RWPE2 (cell line): ENCODE data around the gene POMGNT2.

Experiments used
- ATAC-seq: fragments of 200-7000 bp; cut with Tn5 transposase; 3 replicates; pipeline ENCODE4 v1.9.1; 2021; ENCODE audit warnings: low read depth
- DNase-seq: peaks from one replicate; pipeline ENCODE4 v3.0.0-alpha.2; 2020; ENCODE audit warnings: low spot score
- H3K27ac ChIP-seq: fragments of 450-650 bp; 2 replicates; pipeline ENCODE4 v1.5.1; 2017; ENCODE audit warnings: mild to moderate bottlenecking; ENCODE audit not compliant: poor library complexity, severe bottlenecking
- H3K27me3 ChIP-seq: fragments of 250-450 bp; sonication (Bioruptor Pico); 2 replicates; pipeline ENCODE4 v1.5.1; 2021; ENCODE audit warnings: mild to moderate bottlenecking, moderate library complexity; ENCODE audit not compliant: insufficient read depth, poor library complexity, severe bottlenecking
- H3K36me3 ChIP-seq: fragments of 250-450 bp; sonication (Bioruptor Pico); 2 replicates; pipeline ENCODE4 v1.5.1; 2020; ENCODE audit warnings: low read depth, mild to moderate bottlenecking, moderate library complexity
- H3K4me1 ChIP-seq: fragments of 250-450 bp; sonication (Bioruptor Pico); 2 replicates; pipeline ENCODE4 v1.5.1; 2021; ENCODE audit warnings: mild to moderate bottlenecking, moderate library complexity; ENCODE audit not compliant: insufficient read depth, poor library complexity, severe bottlenecking
- H3K4me3 ChIP-seq: fragments of 250-450 bp; sonication (Bioruptor Pico); 2 replicates; pipeline ENCODE4 v1.5.1; 2021; ENCODE audit warnings: mild to moderate bottlenecking, moderate library complexity; ENCODE audit not compliant: severe bottlenecking
- H3K9me3 ChIP-seq: fragments of 250-450 bp; sonication (Bioruptor Pico); 2 replicates; pipeline ENCODE4 v1.5.1; 2021; ENCODE audit warnings: mild to moderate bottlenecking, moderate library complexity; ENCODE audit not compliant: severe bottlenecking
- TF ChIP-seq, protein P1 (sequence below): fragments of 450-650 bp; IDR thresholded peaks from one replicate; pipeline ENCODE4 v1.5.1; 2017; ENCODE audit warnings: mild to moderate bottlenecking, moderate library complexity; ENCODE audit not compliant: poor library complexity, severe bottlenecking

Gene POMGNT2

DNA sequence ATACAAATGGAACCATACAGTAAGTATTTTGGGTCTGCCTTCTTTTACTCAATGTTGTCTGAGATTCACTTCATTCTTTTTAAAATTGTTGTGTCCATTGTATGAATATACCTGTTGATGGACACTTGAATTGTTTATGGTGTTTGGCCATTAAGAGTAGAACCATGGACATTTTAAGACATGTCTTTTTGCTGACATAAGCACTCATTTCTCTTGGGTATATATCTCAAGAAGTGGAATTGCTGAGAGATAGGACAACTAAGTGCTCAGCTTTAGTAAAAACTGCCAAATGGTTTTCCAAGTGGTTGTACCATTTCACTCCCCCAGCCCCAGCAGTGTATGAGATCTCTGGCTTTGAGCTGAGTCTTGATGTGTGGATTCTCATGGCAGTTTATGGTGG lies 28.2 kb downstream of the POMGNT2 start:
- DNase-seq, result no peak
- Histone ChIP-seq H3K4me1 (no peaks in the 10 kb centered on the region), H3K9me3 (no peaks in the 10 kb centered on the region), H3K27me3 (no peaks in the 10 kb centered on the region), H3K36me3 (no peaks in the 10 kb centered on the region), H3K27ac (no peak overlapping the region), H3K4me3 (no peak overlapping the region)
- TF ChIP-seq, protein P1, sequence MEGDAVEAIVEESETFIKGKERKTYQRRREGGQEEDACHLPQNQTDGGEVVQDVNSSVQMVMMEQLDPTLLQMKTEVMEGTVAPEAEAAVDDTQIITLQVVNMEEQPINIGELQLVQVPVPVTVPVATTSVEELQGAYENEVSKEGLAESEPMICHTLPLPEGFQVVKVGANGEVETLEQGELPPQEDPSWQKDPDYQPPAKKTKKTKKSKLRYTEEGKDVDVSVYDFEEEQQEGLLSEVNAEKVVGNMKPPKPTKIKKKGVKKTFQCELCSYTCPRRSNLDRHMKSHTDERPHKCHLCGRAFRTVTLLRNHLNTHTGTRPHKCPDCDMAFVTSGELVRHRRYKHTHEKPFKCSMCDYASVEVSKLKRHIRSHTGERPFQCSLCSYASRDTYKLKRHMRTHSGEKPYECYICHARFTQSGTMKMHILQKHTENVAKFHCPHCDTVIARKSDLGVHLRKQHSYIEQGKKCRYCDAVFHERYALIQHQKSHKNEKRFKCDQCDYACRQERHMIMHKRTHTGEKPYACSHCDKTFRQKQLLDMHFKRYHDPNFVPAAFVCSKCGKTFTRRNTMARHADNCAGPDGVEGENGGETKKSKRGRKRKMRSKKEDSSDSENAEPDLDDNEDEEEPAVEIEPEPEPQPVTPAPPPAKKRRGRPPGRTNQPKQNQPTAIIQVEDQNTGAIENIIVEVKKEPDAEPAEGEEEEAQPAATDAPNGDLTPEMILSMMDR, result no peak
- no peak for ATAC-seq

DNA sequence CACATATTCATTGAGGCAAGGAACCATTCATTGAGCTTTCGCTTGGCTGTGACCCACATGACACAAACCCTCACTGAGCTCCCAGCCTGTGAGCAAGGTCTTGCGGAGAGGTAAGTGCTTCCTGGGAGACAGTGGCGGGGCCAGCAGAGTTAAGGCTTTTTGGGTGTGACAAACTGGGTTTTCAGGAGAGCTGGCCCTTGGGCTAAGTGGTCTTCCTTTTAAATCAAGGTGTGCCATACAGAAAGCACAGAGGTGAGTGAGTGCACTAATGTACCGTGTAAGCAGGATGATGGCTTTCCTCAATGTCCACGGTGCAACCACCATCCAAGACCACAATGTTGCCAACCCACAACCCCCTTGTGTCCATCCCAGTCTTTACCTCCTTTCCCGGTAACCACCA lies 28.6 kb downstream of the POMGNT2 start:
- Histone ChIP-seq H3K27ac (no peak overlapping the region), H3K4me1 (no peaks in the 10 kb centered on the region), H3K27me3 (no peaks in the 10 kb centered on the region), H3K4me3 (no peak overlapping the region), H3K9me3 (no peaks in the 10 kb centered on the region), H3K36me3 (no peaks in the 10 kb centered on the region)
- TF ChIP-seq, protein P1, result no peak
- DNase-seq (no peak), ATAC-seq (no peak)

DNA sequence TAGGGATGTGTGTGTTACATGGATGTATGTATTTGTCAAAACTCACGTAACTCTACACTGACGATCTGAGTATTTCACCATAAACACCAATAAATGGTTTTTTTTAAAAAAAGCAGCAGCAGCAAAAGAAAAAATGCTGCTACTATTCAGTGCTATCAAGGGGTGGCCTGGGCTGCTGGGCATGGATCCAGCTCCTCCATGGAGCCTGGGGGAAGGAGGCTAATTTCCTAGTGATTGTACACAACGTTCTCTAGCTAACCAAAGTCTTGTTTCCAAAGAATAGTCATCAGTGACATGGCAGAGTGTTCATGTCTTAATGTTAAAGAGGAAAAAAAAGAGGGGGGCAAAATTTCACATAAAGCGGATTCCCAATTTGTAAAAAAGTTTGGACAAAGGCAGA lies 29.0 kb downstream of the POMGNT2 start:
- H3K27ac ChIP-seq, result no peak overlapping the region
- TF ChIP-seq, protein P1, result no peak

DNA sequence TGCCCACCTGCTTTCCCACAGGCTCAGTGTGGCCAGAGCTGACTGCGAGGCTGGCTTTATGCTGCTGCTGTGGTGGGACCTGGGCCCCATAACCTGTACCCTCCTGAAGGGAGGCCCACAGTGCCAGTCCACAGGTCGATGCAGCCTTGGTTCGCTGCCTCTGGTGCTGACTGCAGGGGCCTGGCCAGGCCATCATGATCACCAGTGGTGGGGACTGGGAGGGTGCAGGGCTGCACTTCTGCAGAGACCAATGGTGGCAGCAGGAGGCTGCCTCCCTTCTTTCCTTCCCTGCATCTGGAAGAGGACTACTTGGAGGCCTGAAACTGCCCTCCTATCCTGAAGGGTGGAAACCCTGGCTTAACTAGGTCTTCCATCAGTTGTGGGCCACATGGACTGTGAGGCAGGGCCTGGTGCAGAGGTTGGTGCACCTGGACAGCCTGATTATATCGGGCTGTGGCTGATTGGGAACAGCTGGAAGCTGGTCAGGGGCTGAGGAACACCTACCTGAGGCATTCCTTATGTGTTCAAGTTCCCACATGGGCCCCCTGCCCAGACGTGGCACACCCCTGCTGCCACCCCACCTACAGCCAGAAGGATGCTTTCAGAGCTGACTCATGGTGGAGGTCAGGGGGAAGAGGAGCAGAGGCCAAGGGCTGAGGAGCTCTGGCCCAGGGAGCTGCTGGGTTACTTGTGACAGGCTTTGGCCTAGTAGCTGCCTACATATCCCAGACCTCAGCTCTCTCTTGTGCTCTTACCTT lies 29.8 kb downstream of the POMGNT2 start:
- peak; percentile 29; the same call in 2 of the 3 replicates for ATAC-seq
- H3K27ac ChIP-seq, result no peak overlapping the region
- TF ChIP-seq, protein P1, result no peak

More for the DNA sequence above, 29.0 kb downstream of the POMGNT2 start:
- ATAC-seq (no peak), DNase-seq (no peak)
- no peaks in the 10 kb centered on the region for H3K4me1 ChIP-seq
- H3K36me3 ChIP-seq, result no peaks in the 10 kb centered on the region
- no peaks in the 10 kb centered on the region for H3K9me3 ChIP-seq
- H3K27me3 ChIP-seq, result no peaks in the 10 kb centered on the region
- H3K4me3 ChIP-seq, result no peak overlapping the region

DNA sequence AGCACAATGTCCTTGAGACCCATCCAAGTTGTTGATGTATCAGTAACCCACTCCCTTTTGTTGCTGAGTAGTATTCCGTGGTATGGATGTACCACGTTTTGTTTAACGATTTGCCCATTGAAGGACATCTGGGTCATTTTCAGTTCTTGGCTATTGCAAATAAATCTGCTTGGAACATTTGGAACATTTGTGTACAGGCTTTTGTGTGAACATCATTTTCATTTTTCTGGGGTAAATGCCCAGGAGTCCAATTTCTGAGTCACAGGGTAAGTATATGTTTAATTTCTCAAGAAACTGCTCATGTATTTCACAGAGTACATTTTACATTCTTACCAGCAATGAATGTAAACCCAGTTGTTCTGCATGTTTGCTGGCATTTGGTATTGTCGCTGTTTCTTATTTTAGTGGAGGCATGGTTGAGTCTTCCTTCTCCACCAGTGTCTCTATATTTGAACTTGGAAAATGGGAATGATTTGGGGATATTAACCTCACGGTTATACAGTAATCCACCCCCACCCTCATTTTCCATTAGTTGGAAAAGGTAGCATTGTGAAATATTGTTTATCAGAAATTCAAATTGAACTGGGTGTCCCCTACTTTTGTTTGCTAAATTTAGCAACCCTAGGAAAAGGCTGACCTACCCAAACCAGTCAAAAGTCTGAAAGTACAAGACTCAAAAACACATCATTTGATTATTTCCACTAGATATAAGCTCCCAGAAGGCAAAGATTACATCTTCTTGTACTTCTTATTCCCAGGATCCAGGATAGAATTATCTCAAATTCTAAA lies 30.8 kb downstream of the POMGNT2 start:
- Histone ChIP-seq H3K4me3 (no peak overlapping the region), H3K4me1 (no peaks in the 10 kb centered on the region), H3K27me3 (no peaks in the 10 kb centered on the region), H3K36me3 (no peaks in the 10 kb centered on the region), H3K9me3 (no peaks in the 10 kb centered on the region), H3K27ac (no peak overlapping the region)
- TF ChIP-seq, protein P1, result no peak
- ATAC-seq (no peak), DNase-seq (no peak)

More for the DNA sequence above, 29.8 kb downstream of the POMGNT2 start:
- Histone ChIP-seq H3K4me1 (no peaks in the 10 kb centered on the region), H3K9me3 (no peaks in the 10 kb centered on the region), H3K36me3 (no peaks in the 10 kb centered on the region), H3K27me3 (no peaks in the 10 kb centered on the region), H3K4me3 (no peak overlapping the region)
- DNase-seq, result no peak
